HFF-Myc (cell line): ENCODE data around the gene CCDC126.
"Not testable (repeated sequence)": the region's sequence is repeated elsewhere in the genome, so short reads cannot be mapped to it uniquely, and the experiment has no call there.

ENCODE experiments used
- DNase-seq: peaks from one replicate; pipeline ENCODE4 v3.0.0-alpha.2; 2011; ENCODE audit warnings: low read depth; ENCODE audit errors: extremely low read depth
- H3K4me3 ChIP-seq: replicated peaks from 2 replicates; pipeline ENCODE4 v1.5.1; 2011; ENCODE audit warnings: low read depth, mild to moderate bottlenecking, control low read depth, low read length
- TF ChIP-seq, protein P1 (sequence below): IDR thresholded peaks from 2 replicates; pipeline ENCODE4 v1.5.1; 2012; ENCODE audit warnings: mild to moderate bottlenecking, low read depth, low read length, control low read depth; ENCODE audit errors: missing control alignments

The CCDC126 gene

DNA sequence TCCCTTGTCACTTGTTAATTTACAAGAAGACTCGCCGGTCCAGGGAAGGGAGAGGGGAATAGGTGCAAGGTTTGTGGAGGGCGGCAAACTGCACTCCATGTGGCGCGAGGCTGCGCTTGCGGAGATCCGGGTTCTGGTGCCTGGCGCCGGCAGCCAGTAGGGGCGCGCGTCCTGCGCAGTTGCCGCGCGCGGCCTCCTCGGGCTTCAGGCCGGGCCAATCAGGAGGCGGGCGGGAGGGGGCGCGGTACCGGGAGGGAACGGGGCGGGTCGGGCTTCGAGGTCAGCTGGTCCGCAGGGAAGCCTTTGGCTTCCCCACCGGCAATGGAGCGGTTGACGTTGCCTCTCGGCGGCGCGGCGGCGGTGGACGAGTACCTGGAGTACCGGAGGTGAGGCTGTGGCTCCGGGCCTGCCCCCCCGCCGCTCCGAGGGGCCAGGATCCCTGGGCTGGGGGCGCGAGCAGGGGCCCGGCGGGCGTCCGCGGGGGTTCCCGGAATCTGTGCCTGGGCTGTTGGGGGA is 82.8 kb downstream of the CCDC126 start, which contains the start of gene FAM221A:
Gene FAM221A, plus strand, starts transcription at position 302 of the 516 bp plus-strand sequence. Its CDS starts 20 bp downstream, at position 322.
- TF ChIP-seq, protein P1, sequence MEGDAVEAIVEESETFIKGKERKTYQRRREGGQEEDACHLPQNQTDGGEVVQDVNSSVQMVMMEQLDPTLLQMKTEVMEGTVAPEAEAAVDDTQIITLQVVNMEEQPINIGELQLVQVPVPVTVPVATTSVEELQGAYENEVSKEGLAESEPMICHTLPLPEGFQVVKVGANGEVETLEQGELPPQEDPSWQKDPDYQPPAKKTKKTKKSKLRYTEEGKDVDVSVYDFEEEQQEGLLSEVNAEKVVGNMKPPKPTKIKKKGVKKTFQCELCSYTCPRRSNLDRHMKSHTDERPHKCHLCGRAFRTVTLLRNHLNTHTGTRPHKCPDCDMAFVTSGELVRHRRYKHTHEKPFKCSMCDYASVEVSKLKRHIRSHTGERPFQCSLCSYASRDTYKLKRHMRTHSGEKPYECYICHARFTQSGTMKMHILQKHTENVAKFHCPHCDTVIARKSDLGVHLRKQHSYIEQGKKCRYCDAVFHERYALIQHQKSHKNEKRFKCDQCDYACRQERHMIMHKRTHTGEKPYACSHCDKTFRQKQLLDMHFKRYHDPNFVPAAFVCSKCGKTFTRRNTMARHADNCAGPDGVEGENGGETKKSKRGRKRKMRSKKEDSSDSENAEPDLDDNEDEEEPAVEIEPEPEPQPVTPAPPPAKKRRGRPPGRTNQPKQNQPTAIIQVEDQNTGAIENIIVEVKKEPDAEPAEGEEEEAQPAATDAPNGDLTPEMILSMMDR: peak; percentile 71
- no peak for DNase-seq
- H3K4me3 ChIP-seq: peak within 1 kb of the TSS; percentile 40

GRCh38 chr7:23680414-23681405 is 83.5 kb downstream of the CCDC126 start:
- no peak for DNase-seq
- TF ChIP-seq, protein P1: no peak
- H3K4me3 ChIP-seq: peak overlapping the region; percentile 40

DNA sequence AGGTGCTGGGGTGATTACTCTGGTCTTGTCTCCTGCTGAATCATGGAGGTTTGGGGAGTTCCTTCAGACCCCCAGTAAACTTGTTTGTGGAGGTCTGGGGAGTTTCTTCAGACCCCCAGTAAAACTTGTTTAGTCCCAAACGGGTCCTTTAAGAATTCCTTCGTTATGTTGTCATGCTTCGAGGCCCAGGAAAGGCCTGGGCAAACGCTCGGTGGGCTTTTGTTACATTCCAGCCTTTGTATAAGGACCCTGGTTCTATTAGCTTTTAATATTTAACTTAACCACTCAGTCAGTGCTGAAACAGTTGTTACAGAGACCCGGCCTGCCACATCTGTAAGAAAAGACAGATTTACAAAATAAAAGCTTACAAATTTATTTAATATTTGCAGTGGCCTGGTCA is 86.9 kb downstream of the CCDC126 start:
- H3K4me3 ChIP-seq, DNase-seq: not testable (repeated sequence)

- no peak overlapping the region for H3K4me3 ChIP-seq
- TF ChIP-seq, protein P1: no peak
- DNase-seq: no peak
Observed at GRCh38 chr7:23685731-23686130, 88.5 kb downstream of the CCDC126 start.

DNA sequence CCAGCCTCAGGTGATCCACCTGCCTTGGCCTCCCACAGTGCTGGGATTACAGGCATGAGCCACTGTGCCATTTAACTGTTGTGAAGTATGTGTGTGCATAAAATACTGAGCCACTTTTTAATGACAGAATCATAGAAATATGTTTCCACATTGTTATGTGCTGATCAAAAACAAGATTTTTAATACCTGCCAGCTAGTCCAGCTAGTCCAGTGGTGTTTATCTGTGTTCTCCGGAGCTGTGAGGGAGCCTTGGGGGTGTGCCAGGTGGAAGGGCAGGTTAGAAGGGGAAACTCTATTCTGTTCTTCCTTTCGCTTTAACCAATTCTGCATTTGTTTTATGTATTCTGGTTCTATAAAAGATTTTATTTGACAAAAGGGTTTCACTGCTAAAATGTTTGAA is 89.8 kb downstream of the CCDC126 start:
- TF ChIP-seq, protein P1: no peak
- no peak for DNase-seq
- no peak overlapping the region for H3K4me3 ChIP-seq

DNA sequence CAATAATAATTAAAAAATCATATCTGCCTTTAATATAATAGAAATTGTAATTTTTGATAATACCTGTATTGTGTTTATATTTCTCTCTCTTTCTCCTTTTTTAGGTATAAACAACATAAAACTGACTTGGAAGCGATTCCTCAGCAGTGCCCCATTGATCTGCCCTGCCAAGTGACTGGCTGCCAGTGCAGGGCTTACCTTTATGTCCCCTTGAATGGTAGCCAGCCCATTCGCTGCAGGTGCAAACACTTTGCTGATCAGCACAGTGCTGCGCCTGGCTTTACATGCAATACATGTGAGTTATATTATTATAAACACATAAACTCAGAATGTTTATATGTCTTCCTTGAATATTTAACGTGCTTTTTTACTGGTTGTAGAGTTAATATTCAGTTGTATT is 92.0 kb downstream of the CCDC126 start:
- DNase-seq: no peak
- TF ChIP-seq, protein P1: no peak

DNA sequence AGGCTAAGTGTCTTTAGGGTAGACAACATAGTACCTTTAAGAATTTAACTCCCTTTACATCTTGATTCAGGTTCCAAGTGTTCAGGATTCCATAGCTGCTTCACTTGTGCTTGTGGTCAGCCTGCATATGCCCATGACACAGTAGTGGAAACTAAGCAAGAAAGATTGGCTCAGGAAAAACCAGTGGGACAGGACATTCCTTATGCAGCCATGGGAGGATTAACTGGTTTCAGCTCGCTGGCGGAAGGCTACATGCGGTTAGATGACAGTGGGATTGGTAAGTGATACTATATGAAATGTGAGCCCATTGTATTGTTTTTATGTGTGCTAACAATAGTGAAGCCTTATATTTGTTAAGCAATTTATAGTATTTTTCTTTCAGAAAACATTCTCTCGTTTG is 94.1 kb downstream of the CCDC126 start:
- DNase-seq: no peak
- TF ChIP-seq, protein P1: no peak
- no peak overlapping the region for H3K4me3 ChIP-seq

More for the DNA sequence above, 92.0 kb downstream of the CCDC126 start:
- no peak overlapping the region for H3K4me3 ChIP-seq
